HPDE6-E6E7 (cell line): ENCODE data around the gene DTWD2.
"Not testable (repeated sequence)": the region's sequence is repeated elsewhere in the genome, so short reads cannot be mapped to it uniquely, and the experiment has no call there.

Experiments
- DNase-seq: peaks from one replicate; pipeline ENCODE4 v3.0.0; 2011; ENCODE audit warnings: missing footprints; ENCODE audit errors: extremely low spot score

The DTWD2 gene

DNA sequence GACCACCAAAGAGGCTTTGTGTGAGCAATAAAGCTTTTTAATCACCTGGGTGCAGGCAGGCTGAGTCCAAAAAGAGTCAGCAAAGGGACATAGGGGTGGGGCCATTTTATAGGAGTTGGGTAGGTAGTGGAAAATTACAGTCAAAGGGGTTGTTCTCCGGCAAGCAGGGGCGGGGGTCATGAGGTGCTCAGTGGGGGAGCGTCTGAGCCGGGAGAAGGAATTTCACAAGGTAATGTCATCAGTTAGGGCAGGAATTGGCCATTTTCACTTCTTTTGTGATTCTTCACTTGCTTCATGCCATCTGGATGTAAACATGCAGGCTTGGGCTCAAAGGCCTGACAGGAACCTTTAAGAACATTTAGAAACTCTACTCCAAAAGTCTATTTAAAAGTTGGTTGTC is 36.0 kb downstream of the DTWD2 start:
- not testable (repeated sequence) for DNase-seq

DNA sequence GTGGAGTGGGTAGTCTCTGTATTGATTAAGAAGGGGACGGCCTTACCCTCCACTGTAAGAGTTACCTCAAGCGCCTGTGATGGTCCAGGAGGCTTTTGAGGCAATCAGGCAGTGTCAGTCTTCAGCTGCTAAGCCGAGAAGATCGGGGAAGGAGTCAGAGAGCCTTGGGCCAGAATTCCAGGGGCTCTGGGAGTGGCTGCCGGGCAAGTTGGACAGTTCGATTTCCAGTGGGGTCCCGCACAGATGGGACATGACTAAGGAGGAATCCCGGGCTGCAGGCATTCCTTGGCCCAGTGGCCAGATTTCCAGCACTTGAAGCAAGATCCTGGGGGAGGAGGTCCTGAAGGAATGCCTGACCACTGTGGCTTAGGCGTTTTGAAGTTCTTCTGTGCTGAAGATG is 38.0 kb downstream of the DTWD2 start:
- not testable (repeated sequence) for DNase-seq

DNA sequence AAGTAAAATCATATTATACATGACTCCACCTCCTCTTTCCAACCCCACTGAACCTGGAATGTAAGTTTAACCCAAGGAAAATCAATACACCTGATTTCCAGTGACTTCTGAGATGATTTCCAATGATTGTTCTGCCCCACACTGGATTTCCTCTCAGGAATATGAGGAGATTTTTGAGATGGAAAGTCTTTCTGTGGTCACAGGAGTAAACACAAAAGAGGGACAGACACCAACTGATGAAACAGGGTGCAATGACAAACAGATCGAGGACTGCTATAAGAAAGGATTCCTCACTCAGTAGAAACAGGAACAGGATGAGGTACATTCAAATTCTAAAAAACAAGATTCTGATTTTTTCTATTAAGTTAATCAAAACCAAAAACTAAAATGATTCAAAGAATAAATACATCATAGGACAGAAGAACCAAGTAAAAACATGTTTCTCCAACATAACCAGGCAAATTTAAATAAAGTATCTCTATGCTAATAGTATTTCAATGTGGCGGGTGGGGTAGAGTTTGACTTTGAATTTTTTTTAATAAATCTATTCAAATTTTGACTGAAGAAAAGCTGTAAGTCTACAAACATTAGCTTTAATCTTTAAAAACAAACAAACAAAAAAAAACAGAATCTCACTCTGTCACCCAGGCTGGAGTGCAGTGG is 42.1 kb downstream of the DTWD2 start:
- no peak for DNase-seq

DNA sequence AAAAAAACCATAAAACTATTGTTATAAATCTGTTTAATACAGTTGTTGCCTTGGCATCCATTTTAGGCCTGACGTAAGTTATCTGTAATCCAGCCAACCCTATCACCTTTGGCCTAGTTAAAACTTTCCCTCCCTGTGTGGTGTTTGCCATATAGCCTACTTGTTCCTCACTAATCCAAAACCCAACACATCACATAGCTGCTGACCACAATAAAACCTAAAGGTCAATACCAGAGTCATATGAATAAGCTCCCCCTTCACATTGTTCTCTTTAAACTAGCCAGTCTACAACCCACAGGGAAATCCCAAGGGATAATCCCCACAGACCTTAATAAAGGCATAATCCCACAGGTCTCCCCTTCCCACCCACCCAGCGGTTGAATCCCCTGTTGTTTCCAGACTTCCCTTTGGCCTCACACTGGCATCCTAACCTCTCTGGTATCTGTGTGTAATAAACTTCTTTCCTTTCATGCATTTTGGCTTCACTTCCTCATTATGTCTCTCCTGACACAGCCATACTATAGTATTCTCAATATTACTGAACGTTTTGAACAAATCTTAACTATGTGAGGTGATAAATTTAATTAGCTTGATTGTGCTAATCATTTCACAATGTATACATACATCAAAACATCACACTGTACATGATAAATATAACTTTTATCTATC is 50.8 kb downstream of the DTWD2 start:
- no peak for DNase-seq

DNA sequence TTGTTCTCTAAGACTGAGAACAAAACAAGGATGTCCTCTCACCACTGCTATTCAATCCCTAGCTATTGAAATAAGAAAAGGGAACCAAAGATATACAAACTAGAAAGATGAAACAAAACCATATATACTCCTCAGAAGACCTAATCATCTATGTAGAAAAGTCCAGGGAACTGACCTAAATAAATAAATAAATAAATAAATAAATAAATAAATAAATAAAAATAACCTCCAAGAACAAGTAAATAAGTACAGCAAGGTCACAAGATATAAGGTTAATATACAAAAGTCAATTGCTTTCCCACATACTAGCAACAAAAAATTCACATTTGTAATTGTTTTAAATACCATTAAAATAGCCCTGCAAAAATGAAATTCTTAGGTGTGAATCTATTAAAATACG is 54.6 kb downstream of the DTWD2 start:
- no peak for DNase-seq

DNA sequence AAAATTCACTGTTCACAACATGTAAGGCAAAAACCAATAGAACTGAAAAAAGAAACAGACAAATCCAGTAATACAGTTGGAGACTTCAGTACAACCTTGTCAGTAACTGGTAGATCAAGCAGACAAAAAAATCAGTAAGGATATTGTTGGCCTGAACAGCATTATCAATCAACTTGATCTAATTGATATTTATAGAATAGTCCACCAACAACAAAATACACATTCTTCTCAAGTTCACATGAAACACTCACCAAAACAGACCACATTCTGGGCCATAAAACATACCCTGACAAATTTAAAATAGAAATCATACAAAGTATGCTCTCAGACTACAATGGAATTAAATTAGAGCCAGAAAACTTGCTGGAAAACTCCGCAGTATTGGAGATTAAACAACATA is 56.8 kb downstream of the DTWD2 start:
- no peak for DNase-seq

DNA sequence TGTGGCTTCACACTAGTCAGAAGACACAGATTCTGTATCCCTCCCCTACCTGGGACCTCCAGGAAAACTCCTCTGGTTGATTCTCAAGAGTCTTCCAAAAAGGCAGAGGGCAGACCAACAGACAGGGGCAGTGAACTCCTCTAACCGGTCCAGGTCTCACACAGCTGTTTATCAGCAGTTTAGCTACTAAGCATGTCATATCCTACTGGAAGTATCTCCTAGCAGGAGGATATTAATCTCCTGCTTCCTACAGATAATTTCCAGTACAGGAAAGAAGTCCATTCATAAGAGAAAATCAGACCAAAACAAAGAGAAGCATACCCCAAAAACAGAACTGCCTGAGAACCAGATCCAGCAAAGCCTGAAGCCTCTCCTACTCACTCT is 64.3 kb downstream of the DTWD2 start:
- DNase-seq: no peak

DNA sequence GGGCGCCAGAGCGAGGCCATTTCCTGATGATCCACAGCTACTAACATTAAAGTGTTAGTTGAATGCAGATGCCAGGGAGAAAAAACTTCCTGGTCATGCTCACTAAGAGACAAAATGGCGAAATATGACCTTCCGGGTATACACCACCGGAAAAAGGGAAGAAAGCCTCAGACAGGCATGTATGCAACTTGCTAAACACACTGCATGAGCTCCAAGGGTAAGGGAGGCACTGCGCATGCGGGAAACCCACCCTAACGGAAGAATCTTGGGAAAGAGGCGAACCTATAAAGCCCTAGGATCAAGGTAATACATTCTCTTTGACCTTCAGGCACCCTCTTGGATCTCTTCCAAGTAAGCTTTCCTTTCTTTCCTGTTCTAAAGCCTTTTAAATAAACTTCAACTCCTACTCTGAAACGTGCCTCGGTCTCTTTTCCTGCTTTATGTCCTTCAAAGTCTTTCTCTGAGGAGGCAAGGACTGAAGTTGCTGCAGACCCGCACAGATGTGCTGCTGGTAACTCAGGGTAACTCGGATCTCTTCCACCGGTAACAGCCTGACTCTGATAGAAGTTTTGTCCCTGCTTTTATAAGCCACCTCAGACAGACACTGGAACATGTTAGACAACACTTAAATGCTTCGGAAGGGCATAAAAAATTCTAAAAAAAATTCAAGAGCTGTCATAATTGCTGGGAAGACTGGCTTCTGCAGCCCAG is 64.9 kb downstream of the DTWD2 start:
- no peak for DNase-seq

DNA sequence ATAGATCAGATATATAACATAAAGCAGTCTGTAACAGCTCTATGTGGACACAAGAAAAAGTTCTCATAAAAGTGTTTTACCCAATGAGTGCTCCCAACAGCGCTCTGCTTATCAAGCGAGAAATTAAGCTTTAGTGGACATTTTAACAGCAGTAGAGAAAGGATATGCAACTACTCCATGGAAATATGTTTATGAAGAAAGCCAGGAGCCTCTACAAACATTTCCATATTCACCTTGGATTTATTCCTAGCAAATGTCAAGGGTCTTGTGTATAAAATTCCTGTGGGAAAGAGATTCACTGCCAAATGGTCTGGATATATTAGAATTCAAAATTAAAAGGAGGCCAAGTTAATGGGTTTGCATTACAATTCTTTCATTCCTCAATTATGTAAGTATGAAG is 66.5 kb downstream of the DTWD2 start:
- DNase-seq: no peak

DNA sequence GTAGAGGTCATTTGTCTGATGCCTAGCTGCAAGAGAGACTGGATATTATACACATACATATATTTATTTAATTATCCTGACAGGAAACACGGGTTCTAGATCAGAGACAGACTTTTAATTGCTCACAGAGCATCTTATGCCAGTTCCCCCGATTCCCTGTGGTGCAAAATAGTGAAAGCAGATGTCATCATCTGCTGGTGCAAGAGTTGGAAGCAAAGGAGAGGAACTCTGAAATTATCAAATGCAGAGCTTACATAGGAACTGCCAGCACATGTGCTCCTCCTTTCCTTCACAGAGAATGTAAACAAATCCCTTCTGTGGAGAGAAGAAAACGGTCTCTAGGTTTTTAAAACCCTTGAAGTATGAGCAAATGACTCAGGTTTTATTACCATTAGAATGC is 69.3 kb downstream of the DTWD2 start:
- no peak for DNase-seq

DNA sequence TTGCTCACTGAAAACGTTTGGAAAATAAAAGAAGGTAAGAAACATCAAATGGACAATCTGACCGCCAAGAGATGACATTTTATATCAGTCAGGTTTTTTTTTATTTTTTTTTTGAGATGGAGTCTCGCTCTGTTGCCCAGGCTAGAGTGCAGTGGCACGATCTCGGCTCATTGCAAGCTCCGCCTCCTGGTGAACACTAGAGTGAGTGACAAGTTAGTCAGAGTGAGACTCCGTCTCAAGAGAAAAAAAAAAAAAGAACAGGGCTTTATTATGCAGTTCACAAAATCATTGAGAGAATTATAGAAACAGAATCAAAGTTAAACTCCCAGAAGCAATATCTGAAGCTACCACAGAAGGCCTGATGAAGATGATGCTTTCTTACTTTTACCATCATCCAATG is 70.1 kb downstream of the DTWD2 start:
- DNase-seq: no peak

DNA sequence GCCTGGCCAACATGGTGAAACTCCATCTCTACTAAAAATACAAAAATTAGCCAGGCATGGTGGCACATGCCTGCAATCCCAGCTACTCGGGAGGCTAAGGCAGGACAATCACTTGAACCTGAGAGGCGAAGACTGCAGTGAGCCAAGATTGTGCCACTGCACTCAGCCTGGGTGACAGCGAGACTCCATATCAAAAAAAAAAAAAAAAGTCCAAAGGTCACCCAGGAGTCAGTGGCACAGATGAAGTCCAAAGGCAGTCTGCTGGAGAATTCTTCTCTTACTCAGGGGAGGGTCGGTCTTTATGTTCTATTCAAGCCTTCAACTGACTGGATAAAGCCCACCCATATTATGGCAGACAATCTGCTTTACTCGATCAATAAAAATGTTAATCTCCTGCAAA is 80.8 kb downstream of the DTWD2 start:
- not testable (repeated sequence) for DNase-seq

DNA sequence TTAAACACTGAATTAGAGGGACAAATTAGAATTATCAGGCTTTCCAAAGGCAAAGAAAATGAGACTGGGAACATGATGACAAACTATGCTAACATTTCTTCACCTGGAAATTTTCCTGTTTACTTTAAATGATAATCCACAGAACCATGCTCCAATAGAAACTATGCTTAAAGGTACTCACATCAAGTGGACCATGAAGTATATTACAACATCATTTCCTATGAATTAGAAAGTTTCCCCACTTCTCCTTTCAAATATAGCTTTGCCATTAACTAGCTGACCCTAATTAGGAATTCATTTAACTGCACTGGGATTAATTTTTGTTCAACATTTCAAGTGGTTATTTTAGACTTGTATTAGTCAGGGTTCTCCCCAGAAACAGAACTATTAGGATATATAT is 81.4 kb downstream of the DTWD2 start:
- DNase-seq: no peak

DNA sequence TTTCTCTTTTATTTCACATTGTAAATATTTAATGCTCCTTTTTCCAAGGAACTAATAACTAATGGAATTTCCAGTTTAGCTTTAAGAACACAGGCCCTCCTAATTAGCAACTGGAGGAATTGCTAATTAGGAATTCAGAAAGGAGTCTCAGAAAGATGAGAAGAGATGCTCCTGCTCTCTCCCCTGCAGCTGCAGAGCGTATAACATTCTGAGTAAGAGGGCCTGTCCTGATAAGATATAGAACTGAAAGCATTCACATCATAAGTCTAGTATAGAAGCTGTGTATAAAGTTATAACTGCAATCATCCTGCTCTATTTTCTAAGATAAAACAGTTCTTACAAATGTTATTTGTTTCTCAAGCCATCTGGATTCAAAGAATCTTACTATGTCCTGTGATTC is 83.2 kb downstream of the DTWD2 start:
- no peak for DNase-seq

DNA sequence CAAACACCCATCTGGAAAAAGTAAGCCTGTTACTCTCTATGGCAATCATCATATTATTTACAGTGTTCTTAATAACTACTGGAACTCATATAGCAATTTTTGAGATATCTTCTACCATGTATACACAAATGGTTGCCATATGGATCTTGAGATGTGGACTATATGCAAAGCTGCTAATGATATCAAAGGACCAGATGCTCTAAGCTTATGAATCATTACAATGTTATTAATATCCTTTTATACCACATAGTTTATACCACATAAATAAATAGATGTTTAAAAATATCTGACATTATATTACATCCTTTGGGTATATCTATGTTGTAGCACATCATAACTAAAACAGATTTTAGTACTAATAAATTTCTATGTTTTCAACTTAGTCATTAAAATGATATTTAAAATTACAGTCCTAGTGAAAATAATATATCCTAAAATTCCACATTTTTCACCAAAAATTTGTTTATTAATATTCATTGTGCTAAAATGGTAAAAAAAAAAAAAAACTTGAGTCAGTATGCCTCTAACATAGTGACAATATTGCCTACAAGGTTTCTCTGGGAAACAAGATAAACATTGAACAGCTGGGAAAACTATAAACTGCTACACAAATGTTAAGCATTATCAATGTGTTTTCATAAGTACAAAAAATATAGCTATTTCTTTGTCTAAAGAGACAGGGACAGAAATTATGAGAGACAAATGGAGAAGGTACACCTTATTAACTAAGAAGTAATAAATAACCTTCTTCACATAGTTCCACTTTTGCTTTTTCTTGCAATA is 85.5 kb downstream of the DTWD2 start:
- no peak for DNase-seq

DNA sequence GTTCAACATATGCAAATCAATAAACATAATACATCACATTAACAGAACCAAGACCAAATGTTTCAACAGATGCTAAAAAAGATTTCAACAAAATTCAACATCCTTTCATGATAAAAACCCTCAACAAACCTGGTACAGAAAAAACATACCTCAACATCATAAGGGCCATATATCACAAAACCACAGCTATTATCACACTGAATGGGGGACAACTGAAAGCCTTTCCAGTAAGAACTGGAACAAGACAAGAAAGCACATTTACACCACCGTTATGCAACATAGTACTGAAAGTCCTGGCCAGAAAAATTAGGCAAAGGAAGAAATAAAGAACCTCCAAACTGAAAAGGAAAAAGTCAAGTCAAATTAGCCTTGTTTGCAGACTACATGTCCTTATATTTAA is 93.6 kb downstream of the DTWD2 start:
- DNase-seq: no peak

DNA sequence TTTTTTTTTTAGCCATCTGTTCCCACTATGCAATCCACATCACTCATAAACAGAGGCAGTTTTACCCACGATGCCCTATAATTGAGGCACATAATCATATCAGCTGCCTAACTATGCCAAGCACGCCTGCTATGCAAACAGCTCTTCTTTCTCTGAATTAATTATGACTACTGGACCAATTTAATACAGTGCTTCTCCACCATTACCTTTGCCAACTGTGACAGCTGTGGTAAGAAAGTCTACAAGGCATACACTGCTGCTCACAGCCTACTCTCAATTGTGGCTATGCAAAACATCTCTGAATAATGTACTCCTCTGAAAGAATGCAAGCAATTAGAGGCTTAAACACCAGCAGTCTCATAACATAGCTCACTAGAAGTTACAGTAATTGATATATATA is 97.1 kb downstream of the DTWD2 start:
- DNase-seq: no peak

DNA sequence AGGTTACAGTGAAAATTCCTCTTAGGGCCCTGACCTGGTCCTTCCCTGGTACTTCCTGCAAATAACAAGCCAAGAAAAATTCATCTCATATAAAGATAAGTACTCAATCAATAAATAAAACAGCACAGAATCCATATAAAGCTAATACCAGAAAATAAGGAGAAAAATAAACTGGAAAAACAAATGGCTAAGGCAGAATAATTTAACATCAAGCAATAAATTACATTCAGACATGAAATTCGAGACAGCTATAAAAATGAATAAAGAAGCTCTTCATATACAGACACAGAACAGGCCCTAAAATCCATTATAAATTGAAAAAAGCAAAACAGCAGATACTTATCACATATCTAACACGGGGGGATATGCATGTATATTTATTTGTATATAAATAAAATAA is 99.2 kb downstream of the DTWD2 start:
- DNase-seq: no peak

DNA sequence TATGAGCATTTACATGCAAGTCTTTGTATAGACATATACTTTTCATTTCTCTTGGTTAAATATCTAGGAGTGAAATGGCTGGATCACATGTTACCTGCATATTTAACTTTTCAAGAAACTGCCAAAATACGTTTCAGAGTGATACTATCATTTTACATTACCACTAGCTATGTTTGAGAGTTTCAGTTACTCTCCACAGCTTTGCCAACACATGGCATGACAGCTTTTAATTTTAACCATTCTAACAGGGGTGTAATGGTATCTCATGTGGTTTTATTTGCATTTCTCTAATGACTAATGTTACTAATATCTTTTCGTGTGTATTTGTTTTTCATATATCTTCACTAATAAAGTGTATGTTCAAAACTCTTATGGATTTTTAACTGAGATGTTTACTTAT is 99.8 kb downstream of the DTWD2 start:
- DNase-seq: no peak

DNA sequence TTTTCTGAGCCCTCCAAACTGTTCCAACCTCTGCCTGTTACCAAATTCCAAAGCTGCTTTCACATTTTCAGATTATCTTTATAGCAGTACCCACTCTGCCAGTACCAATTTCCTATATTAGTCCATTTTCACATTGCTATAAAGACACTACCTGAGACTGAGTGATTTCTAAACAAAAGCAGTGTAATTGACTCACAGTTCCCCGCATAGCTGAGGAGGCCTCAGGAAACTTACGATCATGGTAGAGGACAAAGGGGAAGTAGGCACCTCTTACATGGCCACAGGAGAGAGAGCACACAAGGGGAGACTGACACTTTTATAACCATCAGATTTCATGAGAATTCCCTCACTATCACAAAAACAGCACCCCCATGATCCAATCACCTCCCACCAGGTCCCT is 105.0 kb downstream of the DTWD2 start:
- no peak for DNase-seq

DNA sequence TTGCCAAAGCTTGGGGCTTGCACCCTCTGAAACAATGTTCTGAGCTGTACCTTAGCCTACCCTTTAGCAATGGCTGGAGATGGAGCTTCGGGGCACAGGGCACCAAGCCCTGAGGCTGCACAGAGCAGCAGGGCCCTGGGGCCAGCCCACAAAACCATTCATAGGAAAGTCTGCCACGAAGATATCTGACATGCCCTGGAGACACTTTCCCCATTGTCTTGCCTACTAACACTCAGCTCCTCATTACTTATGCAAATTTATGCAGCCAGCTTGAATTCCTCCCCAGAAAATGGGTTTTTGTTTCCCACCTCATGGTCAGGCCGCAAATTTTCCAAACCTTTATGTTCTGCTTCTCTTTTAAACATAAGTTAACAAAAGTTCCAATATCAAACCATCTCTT is 105.7 kb downstream of the DTWD2 start:
- DNase-seq: no peak

DNA sequence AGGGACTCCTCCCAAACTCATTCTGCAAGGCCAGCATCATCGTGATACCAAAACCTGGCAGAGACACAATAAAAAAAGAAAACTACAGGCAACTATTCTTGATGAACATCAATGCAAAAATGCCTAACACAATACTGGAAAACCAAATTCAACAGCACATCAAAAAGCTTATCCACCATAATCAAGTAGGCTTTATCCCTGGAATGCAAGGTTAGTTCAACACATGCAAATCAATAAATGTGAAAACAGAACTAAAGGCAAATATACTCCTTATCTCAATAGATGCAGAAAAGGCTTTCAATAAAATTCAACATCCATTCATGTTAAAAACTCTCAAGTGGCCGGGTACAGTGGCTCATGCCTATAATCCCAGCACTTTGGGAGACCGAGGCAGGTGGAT is 111.5 kb downstream of the DTWD2 start:
- not testable (repeated sequence) for DNase-seq

DNA sequence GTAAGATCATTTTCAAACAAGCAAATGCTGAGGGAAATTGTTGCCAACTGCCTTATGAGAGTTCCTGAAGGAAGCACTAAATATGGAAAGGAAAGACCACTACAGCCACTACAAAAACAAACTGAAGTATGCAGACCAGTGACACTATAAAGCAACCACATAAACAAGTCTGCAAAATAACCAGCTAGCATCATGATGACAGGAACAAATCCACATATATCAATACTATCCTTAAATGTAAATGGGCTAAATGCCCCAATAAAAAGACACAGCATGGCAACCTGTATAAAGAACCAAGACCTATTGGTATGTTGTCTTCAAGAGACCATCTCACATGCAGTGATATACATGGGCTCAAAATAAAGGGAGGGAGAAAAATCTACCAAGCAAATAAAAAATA is 113.2 kb downstream of the DTWD2 start:
- DNase-seq: no peak
